Gastrocnemius medialis (tissue), 4 donors: Measurements from ENCODE around the gene ADGRL3. TPM values are rescaled to one million over a fixed set of nuclear protein-coding genes. Genes with fewer than 3 reads are reported as not detected.

ENCODE experiments used
- ATAC-seq, 2 donors: fragments of 150-250 bp; one replicate each; pipeline ENCODE4 v1.9.1; 2016
- DNase-seq, 2 donors: peaks; one replicate each; pipeline ENCODE4 v3.0.0-alpha.2; 2019
- H3K27ac ChIP-seq, 4 donors: fragments of 200-600 bp; sonication (generic); 1 replicate in 1 of 4; 2 replicates in 3 of 4; pipeline ENCODE4 v1.5.1; 2016 to 2018; ENCODE audit warnings: mild to moderate bottlenecking in 2 of 4, moderate library complexity in 1 of 4
- H3K27me3 ChIP-seq, 3 donors: fragments of 200-600 bp; sonication (generic) in 2 of 3; 1 replicate in 1 of 3; 2 replicates in 2 of 3; pipeline versions ENCODE4 v1.5.1 to v1.6.0; 2016 to 2019; ENCODE audit warnings: mild to moderate bottlenecking in 1 of 3, moderate library complexity in 1 of 3
- H3K36me3 ChIP-seq, 2 donors: fragments of 200-600 bp; sonication (generic) in 1 of 2; one replicate each; pipeline ENCODE4 v1.5.1; 2017 to 2018
- H3K4me1 ChIP-seq, 2 donors: fragments of 200-600 bp; sonication (generic) in 1 of 2; one replicate each; pipeline ENCODE4 v1.5.1; 2016 to 2017; ENCODE audit warnings: mild to moderate bottlenecking in 2 of 2
- H3K4me3 ChIP-seq, 4 donors: fragments of 200-600 bp; sonication (generic) in 3 of 4; 1 replicate in 1 of 4; 2 replicates in 3 of 4; pipeline ENCODE4 v1.5.1; 2016 to 2019; ENCODE audit warnings: mild to moderate bottlenecking in 2 of 4
- H3K9me3 ChIP-seq, 3 donors: fragments of 200-600 bp; sonication (generic) in 2 of 3; 1 replicate in 1 of 3; 2 replicates in 2 of 3; pipeline ENCODE4 v1.5.1; 2016 to 2019
- POLR2A ChIP-seq, 2 donors: fragments of 450-650 bp; IDR thresholded peaks; one replicate each; pipeline ENCODE4 v1.6.1; 2017; ENCODE audit warnings: antibody characterized with exemption in 2 of 2, mild to moderate bottlenecking in 2 of 2, moderate library complexity in 2 of 2
- in situ Hi-C, 4 donors: fragments of 200-750 bp; cut with MboI; loops; one replicate each; pipeline versions ENCODE4 v1.15.0 to v1.8.0; 2017; ENCODE audit warnings: low sequenced_read_pairs in 4 of 4
- intact Hi-C: fragments of 100-400 bp; cut with DNase I; formaldehyde crosslinking; loops from one replicate; pipeline ENCODE4 v1.15.1; 2023; ENCODE audit warnings: low total_unique reads
- total RNA-seq, 4 donors: library from RNA; depleted of rRNA; stranded (reverse); fragments of >200 nt; gene quantifications; one replicate each; pipeline versions ENCODE4 v1.1.0 to v1.2.3, GENCODE V29; 2016
- TF ChIP-seq, protein P1 (sequence below), 5 experiments: fragments of 450-650 bp in 3 of 5; fragments of 200-600 bp in 2 of 5; sonication (generic) in 2 of 5; IDR thresholded peaks in 4 of 5; conservative IDR thresholded peaks in 1 of 5; 1 replicate in 4 of 5; 2 replicates in 1 of 5; pipeline ENCODE4 v1.5.1; 2016 to 2019; ENCODE audit warnings: antibody characterized with exemption in 5 of 5, mild to moderate bottlenecking in 3 of 5, moderate library complexity in 3 of 5

The ADGRL3 gene
- total RNA-seq, 4 donors from 2014 or later = 0.69 to 2.2 (median 1.1) TPM

DNA sequence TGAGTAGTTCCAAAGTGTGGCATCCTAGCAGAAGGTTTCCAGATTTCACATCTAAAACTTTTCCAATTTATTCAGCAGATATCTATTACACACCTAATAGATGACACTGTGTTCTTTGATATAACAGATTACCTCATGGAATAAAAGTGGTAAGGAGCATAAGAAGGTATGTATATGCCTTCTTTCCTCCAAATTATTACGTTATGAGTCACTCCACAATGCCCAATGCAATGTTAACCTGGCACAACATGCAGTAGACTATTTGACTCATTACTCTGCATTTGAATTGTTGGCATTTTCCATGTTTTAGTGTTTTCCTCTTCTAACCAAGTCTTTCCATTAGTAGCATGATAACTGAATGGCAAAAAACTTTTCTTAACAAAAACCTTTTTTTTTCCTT, 383.6 kb downstream of the ADGRL3 start:
- Histone ChIP-seq H3K27me3 (no peaks in the 10 kb centered on the region), H3K36me3 (no peaks in the 10 kb centered on the region), H3K27ac (no peak overlapping the region), H3K9me3 (no peaks in the 10 kb centered on the region), H3K4me3 (no peak overlapping the region), H3K4me1 (no peaks in the 10 kb centered on the region)
- in situ Hi-C loops = no loop called here
- TF ChIP-seq POLR2A (IDR thresholded peaks at IDR 0.05) = no peak
- TF ChIP-seq, protein P1, sequence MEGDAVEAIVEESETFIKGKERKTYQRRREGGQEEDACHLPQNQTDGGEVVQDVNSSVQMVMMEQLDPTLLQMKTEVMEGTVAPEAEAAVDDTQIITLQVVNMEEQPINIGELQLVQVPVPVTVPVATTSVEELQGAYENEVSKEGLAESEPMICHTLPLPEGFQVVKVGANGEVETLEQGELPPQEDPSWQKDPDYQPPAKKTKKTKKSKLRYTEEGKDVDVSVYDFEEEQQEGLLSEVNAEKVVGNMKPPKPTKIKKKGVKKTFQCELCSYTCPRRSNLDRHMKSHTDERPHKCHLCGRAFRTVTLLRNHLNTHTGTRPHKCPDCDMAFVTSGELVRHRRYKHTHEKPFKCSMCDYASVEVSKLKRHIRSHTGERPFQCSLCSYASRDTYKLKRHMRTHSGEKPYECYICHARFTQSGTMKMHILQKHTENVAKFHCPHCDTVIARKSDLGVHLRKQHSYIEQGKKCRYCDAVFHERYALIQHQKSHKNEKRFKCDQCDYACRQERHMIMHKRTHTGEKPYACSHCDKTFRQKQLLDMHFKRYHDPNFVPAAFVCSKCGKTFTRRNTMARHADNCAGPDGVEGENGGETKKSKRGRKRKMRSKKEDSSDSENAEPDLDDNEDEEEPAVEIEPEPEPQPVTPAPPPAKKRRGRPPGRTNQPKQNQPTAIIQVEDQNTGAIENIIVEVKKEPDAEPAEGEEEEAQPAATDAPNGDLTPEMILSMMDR (IDR thresholded peaks at IDR 0.05 in 4 of 5, conservative IDR thresholded peaks at IDR 0.05 in 1 of 5) = no peak
- intact Hi-C loops = no loop called here
- DNase-seq (no peak), ATAC-seq (no peak)

DNA sequence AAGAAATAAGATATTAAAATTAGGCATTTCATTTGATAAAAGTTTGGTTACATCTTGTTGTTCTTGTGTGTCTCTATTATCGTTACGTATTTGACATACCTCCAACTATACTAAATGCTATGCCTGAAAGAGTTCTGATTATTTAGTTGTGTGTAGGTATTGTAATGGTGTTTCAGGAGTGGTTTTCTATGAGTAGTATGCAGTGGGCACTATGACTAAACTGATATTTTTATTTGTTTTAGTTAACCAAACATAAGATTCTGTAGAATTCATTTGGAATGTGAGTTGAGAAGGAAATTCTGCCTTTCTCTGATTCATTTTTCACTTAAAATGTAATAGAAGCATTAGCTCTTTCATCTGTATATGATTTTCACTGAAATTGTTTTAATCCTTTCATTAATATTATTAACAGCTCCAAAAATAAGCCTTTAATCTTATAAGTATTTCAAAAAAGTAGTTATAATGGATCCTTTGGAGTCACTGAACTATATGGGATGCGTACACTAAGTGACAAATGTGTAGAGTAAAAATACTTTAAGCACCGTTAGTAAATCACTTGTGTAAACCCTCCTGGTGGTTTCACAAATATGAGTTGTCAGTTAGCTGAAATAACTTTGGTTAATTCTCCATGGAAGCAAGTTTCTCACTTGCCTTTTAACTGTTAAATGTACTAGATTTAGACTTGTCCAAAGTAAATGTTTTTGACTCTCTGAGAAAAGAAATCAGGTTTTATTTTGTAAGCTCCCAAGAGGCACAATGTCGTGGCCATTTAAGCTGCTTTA, 388.7 kb downstream of the ADGRL3 start:
- DNase-seq = no peak
- H3K4me3 ChIP-seq = no peak overlapping the region
- no peaks in the 10 kb centered on the region for H3K9me3 ChIP-seq
- H3K36me3 ChIP-seq = no peaks in the 10 kb centered on the region
- H3K4me1 ChIP-seq = no peaks in the 10 kb centered on the region
- intact Hi-C loops (no loop called here), in situ Hi-C loops (no loop called here)
- H3K27me3 ChIP-seq = no peaks in the 10 kb centered on the region
- TF ChIP-seq POLR2A (IDR thresholded peaks at IDR 0.05) = no peak
- TF ChIP-seq, protein P1 (IDR thresholded peaks at IDR 0.05 in 4 of 5, conservative IDR thresholded peaks at IDR 0.05 in 1 of 5) = no peak
- H3K27ac ChIP-seq = no peak overlapping the region
- no peak for ATAC-seq

DNA sequence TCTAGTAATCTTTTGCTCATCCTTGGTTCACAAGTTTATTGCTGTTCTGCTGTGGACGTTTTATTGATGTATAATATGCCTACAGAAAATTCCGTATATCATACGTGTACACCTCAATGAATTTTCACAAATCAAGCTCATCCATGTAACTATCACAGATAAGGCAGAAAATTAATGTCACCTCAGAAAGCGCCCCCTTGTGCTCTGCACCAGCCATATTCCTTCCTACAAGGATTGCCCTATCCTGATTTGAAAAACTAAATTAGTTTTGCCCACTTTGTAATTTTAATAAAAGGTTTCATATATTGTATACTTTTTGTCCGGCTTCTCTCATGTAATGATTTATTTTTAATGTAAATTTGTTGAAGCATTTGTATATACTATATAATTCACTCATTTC, 390.8 kb downstream of the ADGRL3 start:
- TF ChIP-seq POLR2A (IDR thresholded peaks at IDR 0.05) = no peak
- TF ChIP-seq, protein P1 (IDR thresholded peaks at IDR 0.05 in 4 of 5, conservative IDR thresholded peaks at IDR 0.05 in 1 of 5) = no peak
- in situ Hi-C loops (no loop called here), intact Hi-C loops (no loop called here)
- Histone ChIP-seq H3K4me1 (no peaks in the 10 kb centered on the region), H3K27ac (no peak overlapping the region), H3K9me3 (no peaks in the 10 kb centered on the region), H3K4me3 (no peak overlapping the region), H3K27me3 (no peaks in the 10 kb centered on the region), H3K36me3 (no peaks in the 10 kb centered on the region)
- ATAC-seq (no peak), DNase-seq (no peak)

DNA sequence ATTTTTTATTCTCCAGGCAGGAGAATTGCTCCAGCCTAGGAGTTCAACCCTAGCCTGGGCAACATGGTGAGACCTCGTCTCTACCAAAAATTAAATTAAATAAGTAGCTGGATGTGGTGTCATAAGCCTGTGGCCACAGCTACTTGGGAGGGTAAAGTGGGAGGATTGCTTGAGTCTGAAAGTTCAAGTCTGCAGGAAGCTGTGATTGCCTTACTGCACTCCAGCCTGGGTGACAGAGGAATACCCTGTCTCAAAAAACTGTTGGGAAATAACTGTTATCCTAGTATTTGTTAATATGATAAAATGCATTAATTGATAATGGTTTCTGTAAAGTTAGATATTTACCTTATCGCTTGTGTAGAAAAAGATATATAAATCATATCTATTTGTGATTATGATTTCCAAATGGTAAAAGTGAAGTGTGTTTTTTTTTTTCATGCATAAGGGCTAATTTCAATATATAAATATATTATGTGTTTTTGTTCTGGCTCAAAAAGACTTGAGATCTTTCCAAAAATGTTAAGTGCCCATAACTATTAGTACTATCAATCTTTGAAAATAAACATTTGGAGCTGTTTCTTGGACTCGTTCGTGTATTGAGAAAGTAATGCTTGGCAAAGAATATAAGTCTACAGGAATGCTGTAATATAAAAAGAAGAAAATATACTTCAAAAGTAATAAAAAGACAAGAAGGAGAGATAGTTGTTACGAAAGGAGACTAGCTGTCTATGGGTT, 396.6 kb downstream of the ADGRL3 start:
- no peak for ATAC-seq
- in situ Hi-C loops = no loop called here
- no peak for TF ChIP-seq POLR2A (IDR thresholded peaks at IDR 0.05)
- TF ChIP-seq, protein P1 (IDR thresholded peaks at IDR 0.05 in 4 of 5, conservative IDR thresholded peaks at IDR 0.05 in 1 of 5) = no peak

More for the DNA sequence above, 396.6 kb downstream of the ADGRL3 start:
- H3K27me3 ChIP-seq = no peaks in the 10 kb centered on the region
- H3K36me3 ChIP-seq = no peaks in the 10 kb centered on the region
- H3K27ac ChIP-seq = no peak overlapping the region
- H3K9me3 ChIP-seq = no peaks in the 10 kb centered on the region
- H3K4me3 ChIP-seq = no peak overlapping the region
- DNase-seq = no peak
- H3K4me1 ChIP-seq = no peaks in the 10 kb centered on the region
- intact Hi-C loops = no loop called here
